Hepatocyte (in vitro differentiated cells): ENCODE results near the gene C19orf12.

Experiments
- EZH2 ChIP-seq: fragments of 200-600 bp; sonication (generic); IDR thresholded peaks from 2 replicates; pipeline ENCODE4 v1.6.1; 2016; ENCODE audit warnings: antibody characterized with exemption, mild to moderate bottlenecking, borderline replicate concordance
- EZH2phosphoT487 ChIP-seq: fragments of 200-600 bp; sonication (generic); IDR thresholded peaks from one replicate; pipeline ENCODE4 v1.6.1; 2018; ENCODE audit warnings: antibody characterized with exemption, mild to moderate bottlenecking, low read depth, moderate library complexity; ENCODE audit not compliant: unreplicated experiment, severe bottlenecking
- TF ChIP-seq, protein P1 (sequence below): fragments of 200-600 bp; sonication (generic); IDR thresholded peaks from 2 replicates; pipeline ENCODE4 v1.5.1; 2016; ENCODE audit warnings: antibody characterized with exemption, mild to moderate bottlenecking; ENCODE audit not compliant: poor library complexity

DNA sequence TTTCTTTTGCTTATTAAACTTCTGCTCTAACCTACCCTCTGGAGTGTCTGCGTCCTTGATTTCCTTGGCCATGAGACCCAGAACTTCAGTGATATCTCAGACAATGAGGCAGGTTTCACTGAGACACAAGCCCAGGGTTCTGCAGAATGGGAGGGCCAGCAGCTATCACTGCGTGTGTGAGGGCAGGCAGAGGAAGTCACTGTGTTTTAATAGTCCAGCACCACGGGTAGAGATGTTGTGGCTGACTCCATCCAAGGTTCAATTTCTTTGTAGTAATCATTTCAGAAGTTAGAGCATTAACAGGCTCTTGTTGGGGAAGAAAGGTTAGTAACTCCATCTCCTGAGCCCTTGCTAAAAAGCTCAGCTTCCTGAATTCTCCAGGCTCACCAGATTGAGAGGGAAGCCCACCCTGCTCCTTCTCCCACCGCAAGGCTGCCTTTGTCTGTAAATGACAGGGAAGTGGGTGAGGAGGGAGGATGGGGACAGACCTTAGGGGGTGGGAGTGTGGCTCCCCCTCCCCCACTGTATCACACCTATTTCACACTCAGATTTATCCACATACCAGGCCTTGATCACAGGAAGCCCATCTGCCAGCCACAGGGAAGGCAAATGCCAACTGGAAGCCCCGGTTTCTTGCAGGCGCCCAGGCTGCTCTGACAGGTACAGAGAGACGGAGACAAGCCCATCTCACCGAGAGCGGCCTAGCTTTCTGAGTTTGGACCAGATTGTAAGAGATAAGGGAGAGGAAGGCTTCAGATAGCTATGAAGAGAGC is 2.1 kb downstream of the C19orf12 start:
- TF ChIP-seq, protein P1, sequence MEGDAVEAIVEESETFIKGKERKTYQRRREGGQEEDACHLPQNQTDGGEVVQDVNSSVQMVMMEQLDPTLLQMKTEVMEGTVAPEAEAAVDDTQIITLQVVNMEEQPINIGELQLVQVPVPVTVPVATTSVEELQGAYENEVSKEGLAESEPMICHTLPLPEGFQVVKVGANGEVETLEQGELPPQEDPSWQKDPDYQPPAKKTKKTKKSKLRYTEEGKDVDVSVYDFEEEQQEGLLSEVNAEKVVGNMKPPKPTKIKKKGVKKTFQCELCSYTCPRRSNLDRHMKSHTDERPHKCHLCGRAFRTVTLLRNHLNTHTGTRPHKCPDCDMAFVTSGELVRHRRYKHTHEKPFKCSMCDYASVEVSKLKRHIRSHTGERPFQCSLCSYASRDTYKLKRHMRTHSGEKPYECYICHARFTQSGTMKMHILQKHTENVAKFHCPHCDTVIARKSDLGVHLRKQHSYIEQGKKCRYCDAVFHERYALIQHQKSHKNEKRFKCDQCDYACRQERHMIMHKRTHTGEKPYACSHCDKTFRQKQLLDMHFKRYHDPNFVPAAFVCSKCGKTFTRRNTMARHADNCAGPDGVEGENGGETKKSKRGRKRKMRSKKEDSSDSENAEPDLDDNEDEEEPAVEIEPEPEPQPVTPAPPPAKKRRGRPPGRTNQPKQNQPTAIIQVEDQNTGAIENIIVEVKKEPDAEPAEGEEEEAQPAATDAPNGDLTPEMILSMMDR = no peak
- no peak for TF ChIP-seq EZH2phosphoT487
- no peak for TF ChIP-seq EZH2
